Muscle layer of duodenum (tissue), 2 donors: ENCODE results near the gene IGF2.

Experiments
- H3K27ac ChIP-seq: one replicate; pipeline ENCODE4 v1.7.0; 2013; ENCODE audit warnings: mild to moderate bottlenecking, low read length
- H3K27me3 ChIP-seq: one replicate; pipeline ENCODE4 v1.7.0; 2013; ENCODE audit warnings: low read depth, mild to moderate bottlenecking, control low read depth, low read length
- H3K36me3 ChIP-seq, 2 donors: one replicate each; pipeline ENCODE4 v1.7.0; 2013; ENCODE audit warnings: low read length in 2 of 2, control low read depth in 1 of 2, mild to moderate bottlenecking in 1 of 2; ENCODE audit not compliant: insufficient read depth in 2 of 2, control insufficient read depth in 1 of 2
- H3K4me1 ChIP-seq, 2 donors: one replicate each; pipeline ENCODE4 v1.7.0; 2013; ENCODE audit warnings: low read length in 2 of 2, mild to moderate bottlenecking in 2 of 2, control low read depth in 1 of 2, moderate library complexity in 1 of 2; ENCODE audit not compliant: insufficient read depth in 2 of 2, control insufficient read depth in 1 of 2
- H3K4me3 ChIP-seq, 2 donors: one replicate each; pipeline ENCODE4 v1.7.0; 2013; ENCODE audit warnings: low read length in 2 of 2, low read depth in 1 of 2, mild to moderate bottlenecking in 1 of 2
- H3K9me3 ChIP-seq, 2 donors: one replicate each; pipeline ENCODE4 v1.7.0; 2013; ENCODE audit warnings: low read length in 2 of 2, control low read depth in 1 of 2, mild to moderate bottlenecking in 1 of 2; ENCODE audit not compliant: control insufficient read depth in 1 of 2
- donor health status: healthy.

IGF2 gene

DNA sequence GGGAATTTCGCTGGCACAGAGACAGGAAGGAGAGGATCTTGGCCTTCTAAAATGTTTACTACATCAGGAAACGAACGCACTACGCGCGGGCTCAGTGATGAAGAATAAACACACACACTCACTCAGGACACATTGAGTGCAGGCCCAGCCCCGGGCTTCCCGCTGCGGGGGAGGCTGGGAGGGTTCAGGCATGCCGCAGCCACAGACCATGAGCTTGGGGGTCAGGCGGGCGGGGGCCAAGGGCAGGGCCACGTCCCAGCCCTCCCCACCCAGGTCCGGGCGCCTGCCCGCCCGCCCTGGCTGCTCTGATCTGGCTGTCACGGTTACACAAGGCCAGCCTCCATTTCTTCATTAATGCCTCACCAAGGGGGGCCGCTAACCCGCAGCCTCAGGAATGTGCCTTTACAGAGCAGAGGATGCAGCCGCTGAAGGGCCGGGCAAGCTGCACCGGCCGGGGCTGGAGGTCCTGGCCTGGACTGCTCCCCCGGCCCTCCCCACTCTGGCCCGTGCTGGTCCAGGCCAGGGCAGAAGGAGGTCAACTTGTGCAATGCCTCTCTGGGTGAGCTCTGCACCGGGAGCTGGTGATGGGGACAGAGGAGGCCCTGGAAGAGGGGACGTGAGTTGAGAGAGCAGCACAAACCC lies 41.7 kb downstream of the IGF2 start:
- H3K4me1 ChIP-seq, result peaks cover 3 to 16% of the 10 kb centered on the region in 2 donors

GRCh38 chr11:2096919-2097301 lies 42.3 kb downstream of the IGF2 start:
- peaks cover 3 to 16% of the 10 kb centered on the region in 2 donors for H3K4me1 ChIP-seq
- H3K9me3 ChIP-seq, result no peaks in the 10 kb centered on the region
- H3K27ac ChIP-seq, result no peak overlapping the region
- H3K36me3 ChIP-seq, result no peaks in the 10 kb centered on the region
- H3K4me3 ChIP-seq, result no peak overlapping the region
- no peaks in the 10 kb centered on the region for H3K27me3 ChIP-seq

More for the DNA sequence above, 41.7 kb downstream of the IGF2 start:
- H3K36me3 ChIP-seq, result no peaks in the 10 kb centered on the region
- H3K4me3 ChIP-seq, result no peak overlapping the region
- H3K27ac ChIP-seq, result no peak overlapping the region
- H3K9me3 ChIP-seq, result no peaks in the 10 kb centered on the region
- no peaks in the 10 kb centered on the region for H3K27me3 ChIP-seq

DNA sequence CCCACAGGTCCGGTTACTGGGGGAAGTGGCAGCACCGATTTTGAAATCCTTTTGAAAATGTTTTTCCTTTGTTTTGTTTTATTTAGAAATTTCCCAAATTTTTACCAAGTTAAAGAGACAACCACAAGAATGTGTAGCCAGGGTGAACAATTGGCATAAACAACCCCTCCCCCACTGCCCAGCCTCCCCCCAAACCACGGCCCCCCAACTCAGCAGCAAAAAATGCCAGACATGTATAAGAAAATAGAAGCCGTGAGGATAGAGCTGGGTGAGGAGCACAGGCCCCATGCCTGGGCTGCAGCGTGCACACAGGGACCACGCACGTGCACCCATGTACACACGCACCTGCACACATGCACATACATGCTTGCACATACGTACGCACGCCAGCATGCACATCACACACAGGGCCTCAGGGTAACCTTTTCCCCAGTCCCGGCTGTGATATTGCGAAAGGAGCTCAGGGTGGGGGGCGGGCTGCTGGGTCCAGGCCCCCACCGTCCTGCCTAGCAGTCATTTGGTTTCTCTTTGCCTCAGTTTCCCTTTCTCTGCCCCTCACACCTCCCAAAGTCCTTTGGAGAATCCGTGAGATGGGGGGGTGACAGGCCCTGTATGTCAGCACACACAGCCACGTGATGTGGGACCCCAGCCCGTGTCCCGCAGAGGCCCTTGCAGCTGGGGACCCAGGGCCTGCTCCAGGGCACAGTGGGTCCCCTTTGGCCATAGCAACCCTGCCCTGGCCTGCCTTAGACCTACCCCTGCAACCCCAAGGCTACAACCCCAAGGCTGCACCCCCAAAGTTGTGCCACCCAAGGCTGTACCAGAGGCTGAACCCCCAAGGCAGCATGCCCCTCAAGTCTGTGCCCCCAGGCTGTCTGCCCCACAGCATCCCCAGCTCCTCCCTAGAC lies 42.9 kb downstream of the IGF2 start:
- Histone ChIP-seq H3K9me3 (no peaks in the 10 kb centered on the region), H3K27ac (no peak overlapping the region), H3K27me3 (no peaks in the 10 kb centered on the region), H3K36me3 (no peaks in the 10 kb centered on the region), H3K4me3 (no peak overlapping the region), H3K4me1 (peaks cover 3 to 16% of the 10 kb centered on the region in 2 donors)

GRCh38 chr11:2095542-2095941 lies 43.6 kb downstream of the IGF2 start:
- H3K9me3 ChIP-seq, result no peaks in the 10 kb centered on the region
- H3K36me3 ChIP-seq, result no peaks in the 10 kb centered on the region
- no peak overlapping the region for H3K27ac ChIP-seq
- H3K4me3 ChIP-seq, result no peak overlapping the region
- no peaks in the 10 kb centered on the region for H3K27me3 ChIP-seq
- peaks cover 3 to 16% of the 10 kb centered on the region in 2 donors for H3K4me1 ChIP-seq

DNA sequence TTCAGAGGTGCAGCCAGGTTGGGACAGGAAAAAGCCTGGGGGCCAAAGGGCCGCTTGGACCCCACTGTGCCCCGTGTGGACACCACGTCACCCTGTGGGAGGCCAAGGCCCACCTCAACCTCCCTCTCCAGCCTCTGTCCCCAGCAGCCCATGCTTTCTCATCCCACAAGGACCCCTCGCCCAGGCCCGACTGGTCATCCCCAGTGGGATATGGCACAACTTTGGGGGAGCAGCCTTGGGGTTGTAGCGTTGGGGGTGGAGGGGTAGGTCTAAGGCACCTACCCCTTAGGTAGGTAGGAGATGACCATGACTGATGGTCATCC lies 44.0 kb downstream of the IGF2 start:
- no peaks in the 10 kb centered on the region for H3K27me3 ChIP-seq
- H3K36me3 ChIP-seq, result no peaks in the 10 kb centered on the region
- H3K27ac ChIP-seq, result no peak overlapping the region
- no peaks in the 10 kb centered on the region for H3K9me3 ChIP-seq
- H3K4me1 ChIP-seq, result peaks cover 3 to 16% of the 10 kb centered on the region in 2 donors
- H3K4me3 ChIP-seq, result no peak overlapping the region

- no peak overlapping the region for H3K4me3 ChIP-seq
- no peaks in the 10 kb centered on the region for H3K36me3 ChIP-seq
- H3K9me3 ChIP-seq, result no peaks in the 10 kb centered on the region
- no peak overlapping the region for H3K27ac ChIP-seq
- H3K4me1 ChIP-seq, result peaks cover 3 to 16% of the 10 kb centered on the region in 2 donors
- no peaks in the 10 kb centered on the region for H3K27me3 ChIP-seq
Observed at GRCh38 chr11:2094354-2095197, 44.6 kb downstream of the IGF2 start.

GRCh38 chr11:2093575-2094353 lies 45.4 kb downstream of the IGF2 start:
- H3K27ac ChIP-seq, result no peak overlapping the region
- no peaks in the 10 kb centered on the region for H3K36me3 ChIP-seq
- peaks cover 3 to 16% of the 10 kb centered on the region in 2 donors for H3K4me1 ChIP-seq
- H3K27me3 ChIP-seq, result no peaks in the 10 kb centered on the region
- H3K9me3 ChIP-seq, result no peaks in the 10 kb centered on the region
- no peak overlapping the region for H3K4me3 ChIP-seq

DNA sequence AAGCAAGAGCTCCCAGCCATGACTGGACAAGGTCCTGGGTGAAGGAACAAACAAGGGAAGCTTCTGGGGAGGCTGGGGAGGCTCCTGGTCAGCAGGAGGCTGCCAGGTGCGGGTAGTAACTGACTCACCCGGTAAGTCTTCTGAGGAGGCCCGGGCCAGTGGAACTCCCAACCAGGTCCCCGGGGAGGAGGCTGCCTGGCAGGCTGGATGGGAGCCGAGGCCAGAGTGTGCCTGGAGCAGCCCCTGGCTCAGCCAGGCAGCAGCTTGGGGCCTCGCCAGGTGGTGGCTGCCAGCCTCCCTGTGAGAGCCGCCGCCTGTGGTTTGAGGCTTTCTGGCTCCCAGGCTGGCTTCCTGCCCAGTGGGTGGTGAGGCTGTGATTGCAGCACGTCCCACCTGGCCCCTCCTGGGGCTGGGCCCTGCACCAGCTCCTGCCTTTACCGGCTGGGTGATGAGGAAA lies 46.2 kb downstream of the IGF2 start:
- H3K27ac ChIP-seq, result no peak overlapping the region
- H3K27me3 ChIP-seq, result no peaks in the 10 kb centered on the region
- peaks cover 3 to 14% of the 10 kb centered on the region in 2 donors for H3K4me1 ChIP-seq
- no peaks in the 10 kb centered on the region for H3K36me3 ChIP-seq
- no peaks in the 10 kb centered on the region for H3K9me3 ChIP-seq
- H3K4me3 ChIP-seq, result no peak overlapping the region

GRCh38 chr11:2092464-2092910 lies 46.7 kb downstream of the IGF2 start:
- Histone ChIP-seq H3K36me3 (no peaks in the 10 kb centered on the region), H3K4me1 (peaks cover 3 to 9% of the 10 kb centered on the region in 2 donors), H3K27me3 (no peaks in the 10 kb centered on the region), H3K9me3 (no peaks in the 10 kb centered on the region), H3K27ac (no peak overlapping the region), H3K4me3 (no peak overlapping the region)

DNA sequence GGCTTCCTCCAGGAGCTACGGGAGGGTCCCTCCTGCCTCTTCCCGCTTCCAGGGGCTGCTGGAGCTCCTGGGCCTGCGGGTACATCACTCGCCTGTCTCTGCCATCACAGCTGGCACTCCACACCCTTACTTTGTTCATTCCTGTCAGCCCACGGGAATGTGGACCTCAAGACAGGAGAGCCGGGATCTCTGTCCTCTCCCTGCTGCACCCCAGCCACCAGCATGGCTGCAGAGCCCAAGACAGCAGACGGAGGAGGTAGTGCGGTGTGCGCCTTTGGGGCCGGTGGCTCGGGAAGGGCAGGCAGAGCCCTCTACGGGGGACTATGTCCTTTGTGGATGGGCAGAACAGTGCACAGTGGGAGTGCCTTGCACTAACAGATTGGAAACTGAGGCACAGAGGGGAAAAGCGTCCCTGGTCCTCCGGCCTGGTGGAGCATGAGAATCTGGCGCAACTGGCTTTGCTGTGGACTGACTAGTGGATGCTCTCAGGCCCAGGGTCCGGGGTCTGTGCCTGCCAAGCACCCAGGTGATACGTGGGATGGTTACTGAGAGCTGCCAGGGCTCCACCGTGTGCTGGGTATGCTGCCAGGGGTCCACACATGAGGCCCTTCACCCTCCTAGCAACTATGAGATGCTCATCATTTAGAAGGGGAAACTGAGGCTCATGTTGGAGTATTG lies 47.3 kb downstream of the IGF2 start:
- peaks cover 3 to 4% of the 10 kb centered on the region in 2 donors for H3K4me1 ChIP-seq
- H3K9me3 ChIP-seq, result no peaks in the 10 kb centered on the region
- H3K27ac ChIP-seq, result no peak overlapping the region
- H3K4me3 ChIP-seq, result no peak overlapping the region
- no peaks in the 10 kb centered on the region for H3K27me3 ChIP-seq
- H3K36me3 ChIP-seq, result no peaks in the 10 kb centered on the region
